A549 (cell line): ENCODE measurements around the gene ANXA5. TPM values are rescaled to one million over a fixed set of nuclear protein-coding genes. Genes with fewer than 3 reads are reported as not detected.
A peak's percentile ranks its signal among the peaks of the same experiment; 100 is the strongest.

Experiments
- ATAC-seq, 2 experiments: fragments of 200-7000 bp in 1 of 2; fragments of >200 bp in 1 of 2; cut with Nextera tagmentation in 1 of 2; cut with Tn5 transposase in 1 of 2; 3 replicates each; pipeline versions ENCODE4 v1.8.0 to v1.9.1; 2018 to 2020; ENCODE audit warnings: mild to moderate bottlenecking in 1 of 2, moderate library complexity in 1 of 2
- CTCF ChIA-PET: fragments of 300-600 bp; sonication (Branson Sonifier 250); formaldehyde crosslinking; extraction: SDS; loops from one replicate; lab custom pipeline; 2021; ENCODE audit warnings: antibody characterized with exemption, inconsistent platforms; lab: Yijun Ruan, JAX
- POLR2A ChIA-PET: fragments of 350-600 bp; formaldehyde crosslinking; extraction: SDS; loops from one replicate; lab custom pipeline; 2021; ENCODE audit warnings: antibody characterized with exemption, inconsistent platforms; lab: Yijun Ruan, JAX
- DNase-seq, 2 experiments: peaks; one replicate each; pipeline versions ENCODE4 v3.0.0 to v3.0.0-alpha.2; 2011 to 2016; ENCODE audit warnings: low read depth in 1 of 2, low spot score in 1 of 2
- FAIRE-seq: peaks from 2 replicates; lab custom pipeline; 2011; peaks lifted over from hg19 to GRCh38; lab: Jason Lieb, UNC
- H3K27ac ChIP-seq, 2 experiments: fragments of >200 bp; sonication (Bioruptor Twin); formaldehyde crosslinking; 3 replicates each; pipeline ENCODE4 v1.5.1; 2016 to 2017
- H3K4me1 ChIP-seq: fragments of >200 bp; sonication (Bioruptor Twin); formaldehyde crosslinking; 3 replicates; pipeline ENCODE4 v1.6.1; 2016
- H3K4me2 ChIP-seq: fragments of >200 bp; sonication (Bioruptor Twin); formaldehyde crosslinking; 3 replicates; pipeline ENCODE4 v1.6.1; 2016
- H3K4me3 ChIP-seq: fragments of >200 bp; sonication (Bioruptor Twin); formaldehyde crosslinking; 3 replicates; pipeline ENCODE4 v1.5.1; 2016
- H3K9me3 ChIP-seq: fragments of >200 bp; sonication (Bioruptor Twin); formaldehyde crosslinking; 3 replicates; pipeline ENCODE4 v1.6.1; 2016
- ATOH8 ChIP-seq: fragments of 250-450 bp; sonication (Bioruptor Pico); IDR thresholded peaks from 2 replicates; pipeline ENCODE4 v1.5.0; 2020; ENCODE audit warnings: low read depth, mild to moderate bottlenecking, moderate library complexity
- CBX2 ChIP-seq: fragments of 200-600 bp; sonication (generic); IDR thresholded peaks from 2 replicates; pipeline ENCODE4 v1.6.1; 2016; ENCODE audit warnings: low read depth, mild to moderate bottlenecking, borderline replicate concordance
- CHD4 ChIP-seq: fragments of 200-600 bp; sonication (generic); IDR thresholded peaks from 2 replicates; pipeline ENCODE4 v1.6.1; 2016; ENCODE audit warnings: antibody characterized with exemption, mild to moderate bottlenecking, borderline replicate concordance
- CTCF ChIP-seq: fragments of >200 bp; sonication (Bioruptor Twin); formaldehyde crosslinking; IDR thresholded peaks from 3 replicates; pipeline ENCODE4 v1.5.1; 2016
- E2F6 ChIP-seq: IDR thresholded peaks from 2 replicates; pipeline ENCODE4 v1.6.1; 2012; ENCODE audit warnings: low read depth, borderline replicate concordance
- ELK1 ChIP-seq: fragments of 150-350 bp; IDR thresholded peaks from 2 replicates; pipeline ENCODE4 v1.6.1; 2014; ENCODE audit warnings: low read depth, mild to moderate bottlenecking, low read length
- EP300 ChIP-seq, 2 experiments: fragments of >200 bp; sonication (Bioruptor Twin); formaldehyde crosslinking; IDR thresholded peaks; 2 replicates in 1 of 2; 3 replicates in 1 of 2; pipeline ENCODE4 v1.6.1; 2016 to 2017
- GATA3 ChIP-seq: IDR thresholded peaks from 2 replicates; pipeline ENCODE4 v1.6.1; 2012; ENCODE audit warnings: borderline replicate concordance
- HMGXB4 ChIP-seq: fragments of 250-450 bp; sonication (Bioruptor Pico); IDR thresholded peaks from 2 replicates; pipeline ENCODE4 v1.5.0; 2021; ENCODE audit warnings: mild to moderate bottlenecking, moderate library complexity, borderline replicate concordance
- JUN ChIP-seq, 2 experiments: fragments of >200 bp; sonication (Bioruptor Twin); formaldehyde crosslinking; IDR thresholded peaks; 2 replicates in 1 of 2; 3 replicates in 1 of 2; pipeline ENCODE4 v1.6.1; 2016 to 2017
- JUNB ChIP-seq: fragments of >200 bp; sonication (Bioruptor Twin); formaldehyde crosslinking; IDR thresholded peaks from 2 replicates; pipeline ENCODE4 v1.6.1; 2016
- MAFK ChIP-seq: fragments of 450-650 bp; IDR thresholded peaks from 2 replicates; pipeline ENCODE4 v1.6.1; 2014; ENCODE audit not compliant: partially characterized antibody
- MYC ChIP-seq: IDR thresholded peaks from 2 replicates; pipeline ENCODE4 v1.6.1; 2012; ENCODE audit warnings: mild to moderate bottlenecking, inconsistent platforms, low read length, improper control_type of control experiment, borderline replicate concordance
- PHF8 ChIP-seq: fragments of 200-600 bp; sonication (generic); IDR thresholded peaks from 2 replicates; pipeline ENCODE4 v1.6.1; 2016; ENCODE audit warnings: low read depth, mild to moderate bottlenecking, antibody characterized with exemption, moderate library complexity, borderline replicate concordance
- POLR2AphosphoS2 ChIP-seq: conservative IDR thresholded peaks from 2 replicates; pipeline ENCODE4 v1.6.1; 2012; ENCODE audit warnings: low read length, improper control_type of control experiment, inconsistent platforms
- REST ChIP-seq: fragments of 200-600 bp; sonication (generic); IDR thresholded peaks from 2 replicates; pipeline ENCODE4 v1.6.1; 2016; ENCODE audit warnings: antibody characterized with exemption, mild to moderate bottlenecking, moderate library complexity
- RFX5 ChIP-seq: fragments of 450-650 bp; IDR thresholded peaks from 2 replicates; pipeline ENCODE4 v1.7.1; 2014; ENCODE audit warnings: antibody characterized with exemption, mild to moderate bottlenecking, moderate library complexity
- SREBF2 ChIP-seq: fragments of 450-650 bp; IDR thresholded peaks from 2 replicates; pipeline ENCODE4 v1.6.1; 2014; ENCODE audit warnings: mild to moderate bottlenecking, moderate library complexity
- TP53 ChIP-seq: fragments of 250-450 bp; sonication (Bioruptor Pico); IDR thresholded peaks from 2 replicates; pipeline ENCODE4 v1.5.0; 2021; ENCODE audit warnings: mild to moderate bottlenecking, moderate library complexity
- ZSCAN20 ChIP-seq: fragments of 250-450 bp; sonication (Bioruptor Pico); IDR thresholded peaks from 2 replicates; pipeline ENCODE4 v1.8.0; 2022; ENCODE audit warnings: mild to moderate bottlenecking, moderate library complexity
- WGBS: methylation state at CpG from one replicate; pipeline ENCODE4 v1.1.6; 2017; ENCODE audit errors: missing lambda C conversion rate; 5-methylcytosine and 5-hydroxymethylcytosine counted together
- polyA plus RNA-seq, 4 experiments: library from polyadenylated mRNA; depleted of rRNA in 3 of 4; stranded (reverse); fragments of >200 nt; fragmentation: RNase III in 1 of 4; extraction: RNeasy Plus Mini Kit Qiagen cat#74134 plus additional on column Dnase treatment in 1 of 4; gene quantifications; 2 replicates in 3 of 4; 3 replicates in 1 of 4; pipeline ENCODE4 v1.2.3, GENCODE V29; 2011 to 2017

Gene ANXA5
- polyA plus RNA-seq, 2 of the 4 experiments (the other 2 are of a cell fraction): 356 to 441 TPM

- TF ChIP-seq SREBF2 (no peak), RFX5 (no peak), CHD4 (no peak), E2F6 (no peak), TP53 (CRISPR knock-in tag) (no peak), ATOH8 (no peak), POLR2AphosphoS2 (no peak), GATA3 (no peak), ZSCAN20 (CRISPR knock-in tag) (no peak), ELK1 (no peak)
- CTCF ChIA-PET: interaction anchor here (0.5 to 2.0 kb wide), 5 partner anchors 28 to 688 kb away, joined by 3 to 5 read pairs (median 4); partner anchors contain the start of gene ANXA5
- Histone ChIP-seq H3K4me2 (no peak overlapping the region), H3K4me1 (peaks cover 7% of the 10 kb centered on the region), H3K4me3 (no peak overlapping the region), H3K9me3 (no peaks in the 10 kb centered on the region), H3K27ac (no peak overlapping the region)
- 78% methylated on average over 2 of the region's 2 CpGs for WGBS
- DNase-seq (no peak), ATAC-seq (no peak), FAIRE-seq (no peak)
- POLR2A ChIA-PET: no interaction called here
Measured at GRCh38 chr4:121669163-121669550, 27.6 kb downstream of the ANXA5 start.

GRCh38 chr4:121668368-121669162 is 28.2 kb downstream of the ANXA5 start:
- Histone ChIP-seq H3K9me3 (no peaks in the 10 kb centered on the region), H3K4me3 (no peak overlapping the region), H3K4me1 (peaks cover 7% of the 10 kb centered on the region), H3K4me2 (no peak overlapping the region), H3K27ac (peak overlapping the region in 1 of 2 experiments; percentile 34; a peak in 1 of 6 replicates)
- ATAC-seq (peak; percentile 62 to 80), DNase-seq (no peak), FAIRE-seq (no peak)
- TF ChIP-seq CTCF (no peak), GATA3 (no peak), HMGXB4 (CRISPR knock-in tag) (no peak), EP300 (IDR thresholded peaks at IDR 0.05) (no peak), PHF8 (no peak), REST (no peak), JUN (IDR thresholded peaks at IDR 0.05) (no peak), MAFK (no peak), JUNB (no peak), SREBF2 (no peak), RFX5 (no peak), TP53 (CRISPR knock-in tag) (no peak), MYC (no peak), CBX2 (no peak)
- 78% methylated on average over 4 of the region's 4 CpGs for WGBS
- ChIA-PET CTCF (interaction anchor here (0.6 to 2.0 kb wide), 4 partner anchors 28 to 75 kb away, joined by 4 to 5 read pairs (median 4); partner anchors contain the start of gene ANXA5), POLR2A (no interaction called here)
